ENCODE data around the gene POTEB2.
"Not testable (repeated sequence)": the region's sequence is repeated elsewhere in the genome, so short reads cannot be mapped to it uniquely, and the experiment has no call there.

The POTEB2 gene

DNA sequence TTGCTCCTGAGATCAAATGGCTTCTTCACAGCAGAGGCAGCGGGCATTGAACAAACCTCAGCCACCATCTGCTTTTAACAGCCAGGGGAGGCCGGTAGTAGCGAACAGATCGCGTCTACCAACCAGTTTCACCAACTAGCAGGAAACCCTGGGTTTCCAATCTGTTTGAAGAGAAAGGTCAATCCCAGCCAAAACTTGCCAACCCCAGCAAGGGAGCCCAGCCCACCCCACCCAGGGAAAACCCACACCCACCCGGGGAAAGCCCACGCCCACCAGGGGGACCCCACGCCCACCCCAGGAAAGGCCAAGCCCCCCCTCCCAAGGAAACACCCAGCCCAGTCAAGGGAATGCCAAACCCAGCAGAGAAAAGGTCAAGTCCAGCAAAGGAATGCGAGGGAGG, at the start of gene POTEB2:
Gene POTEB2, minus strand, starts transcription at position 101 of the 400 bp plus-strand sequence. Its CDS starts 33 bp downstream, at position 68.
- not testable (repeated sequence) for DNase-seq (ENCODE audit: low read depth in 2 of 2)

DNA sequence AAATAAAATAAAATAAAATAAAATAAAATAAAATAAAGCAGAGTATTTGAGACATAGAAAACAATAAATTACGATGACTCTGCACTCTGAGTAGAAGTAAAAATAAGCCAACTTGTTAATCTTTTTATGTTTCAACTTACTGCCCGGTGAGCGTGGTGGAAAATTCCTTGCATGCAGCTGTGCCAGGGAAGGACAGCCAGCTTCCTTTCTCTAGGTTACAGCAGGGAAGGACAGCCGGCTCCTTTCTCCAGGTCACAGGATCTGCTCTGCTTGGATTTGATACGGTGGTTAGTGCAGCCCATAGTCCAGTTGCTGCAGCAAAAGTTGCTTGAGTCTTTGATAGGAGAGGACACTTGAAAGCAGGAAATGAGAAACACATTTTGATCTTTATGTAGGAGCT, 13.8 kb upstream of the POTEB2 start:
- DNase-seq (ENCODE audit: low read depth in 2 of 2), result not testable (repeated sequence)

DNA sequence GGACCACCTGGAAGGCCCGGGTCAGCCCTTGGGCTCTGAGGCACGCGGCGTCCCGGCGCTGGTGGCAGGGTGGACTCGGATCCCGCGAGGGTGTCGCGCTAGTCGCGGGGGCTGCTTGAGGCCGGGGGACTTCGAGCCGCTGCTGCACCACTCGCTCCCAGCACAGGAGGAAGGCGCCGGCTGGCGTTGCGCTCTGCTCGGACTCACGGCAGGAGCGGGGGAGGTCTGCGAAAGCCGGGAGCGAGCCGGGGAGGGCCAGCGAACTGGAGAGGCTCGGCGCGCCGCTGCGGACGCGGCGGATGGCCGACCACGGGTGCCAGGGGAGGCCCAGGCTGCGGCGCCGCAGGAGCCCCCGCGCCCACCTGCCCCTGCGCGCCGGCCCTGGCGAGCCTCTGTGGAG, 12.3 kb upstream of the POTEB2 start:
- DNase-seq (ENCODE audit: low read depth in 2 of 2), result not testable (repeated sequence)

GRCh38 chr15:20877819-20878218, 11.7 kb upstream of the POTEB2 start:
- not testable (repeated sequence) for DNase-seq (ENCODE audit: low read depth in 2 of 2)
